Glomerular visceral epithelial cell (primary cell): ENCODE measurements around the gene KLK1.
"Not testable (repeated sequence)": the region's sequence is repeated elsewhere in the genome, so short reads cannot be mapped to it uniquely, and the experiment has no call there.

Experiments
- DNase-seq: peaks from one replicate; pipeline ENCODE4 v3.0.0-alpha.2; 2016; ENCODE audit errors: extremely low spot score

The KLK1 gene

DNA sequence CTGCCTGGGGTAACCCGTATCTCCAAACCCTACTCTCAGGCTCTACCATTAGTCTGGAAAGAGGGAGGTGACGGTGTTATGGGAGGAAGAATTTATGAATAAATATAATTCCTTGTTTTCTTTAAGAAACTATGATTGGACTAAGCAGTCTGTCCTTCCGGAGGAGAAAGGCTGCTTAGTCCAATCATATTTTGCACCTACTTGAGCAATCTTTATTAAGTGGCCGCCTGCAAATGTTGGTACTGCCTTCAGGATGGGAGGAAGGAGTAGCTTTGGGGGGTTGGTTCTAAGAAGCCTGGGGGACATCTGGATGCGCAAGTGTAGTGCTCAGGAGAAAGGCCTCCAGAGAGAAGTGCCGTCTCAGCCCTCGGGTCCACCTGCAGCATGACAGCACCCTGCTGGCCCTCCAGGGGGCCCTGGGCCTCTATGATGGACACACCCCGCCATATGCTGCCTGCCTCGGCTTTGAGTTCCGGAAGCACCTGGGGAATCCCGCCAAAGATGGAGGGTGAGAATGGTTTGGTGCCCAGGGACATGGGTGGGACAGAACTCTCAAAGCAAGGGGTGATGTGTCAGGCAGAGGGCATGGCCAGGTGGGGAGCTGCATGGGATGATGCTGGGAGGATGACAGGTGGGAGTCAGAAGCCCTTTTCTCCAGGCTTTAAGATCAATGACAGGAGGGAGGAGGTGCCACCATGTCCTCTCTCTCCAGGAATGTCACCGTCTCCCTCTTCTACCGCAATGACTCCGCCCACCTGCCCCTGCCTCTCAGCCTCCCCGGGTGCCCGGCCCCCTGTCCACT is 29.3 kb downstream of the KLK1 start:
- DNase-seq = peak; percentile 60

- DNase-seq = peak; percentile 31
These were observed 30.0 kb downstream of the KLK1 start for GRCh38 chr19:50793558-50794065.

- DNase-seq = peak; percentile 18
These were observed 31.0 kb downstream of the KLK1 start for GRCh38 chr19:50792272-50793250.

DNA sequence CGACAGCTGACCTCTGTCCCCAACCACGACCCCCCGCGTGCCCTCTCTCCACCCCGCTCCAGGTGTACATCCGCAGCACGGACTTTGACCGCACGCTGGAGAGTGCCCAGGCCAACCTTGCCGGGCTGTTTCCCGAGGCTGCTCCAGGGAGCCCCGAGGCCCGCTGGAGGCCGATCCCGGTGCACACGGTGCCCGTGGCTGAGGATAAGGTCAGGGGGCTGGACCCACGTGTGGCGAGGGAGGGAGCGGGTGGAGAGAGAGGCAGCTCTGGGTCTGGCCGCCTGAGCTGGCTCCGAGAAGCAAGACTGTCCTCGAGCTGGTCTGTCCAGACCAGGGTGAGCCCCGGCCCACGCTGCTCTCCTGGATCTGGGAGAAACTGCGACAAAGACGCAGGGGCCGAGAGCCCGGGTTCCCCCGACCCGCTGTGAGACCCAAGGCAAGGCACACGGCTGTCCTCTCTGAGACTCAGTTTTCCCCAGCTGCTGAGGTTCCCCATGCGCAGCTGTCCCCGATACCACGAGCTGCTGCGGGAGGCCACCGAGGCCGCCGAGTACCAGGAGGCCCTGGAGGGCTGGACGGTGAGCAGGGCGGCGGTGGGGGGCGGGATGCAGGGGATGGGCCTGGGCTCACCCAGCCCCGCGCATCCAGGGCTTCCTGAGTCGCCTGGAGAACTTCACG is 31.9 kb downstream of the KLK1 start:
- no peak for DNase-seq

DNA sequence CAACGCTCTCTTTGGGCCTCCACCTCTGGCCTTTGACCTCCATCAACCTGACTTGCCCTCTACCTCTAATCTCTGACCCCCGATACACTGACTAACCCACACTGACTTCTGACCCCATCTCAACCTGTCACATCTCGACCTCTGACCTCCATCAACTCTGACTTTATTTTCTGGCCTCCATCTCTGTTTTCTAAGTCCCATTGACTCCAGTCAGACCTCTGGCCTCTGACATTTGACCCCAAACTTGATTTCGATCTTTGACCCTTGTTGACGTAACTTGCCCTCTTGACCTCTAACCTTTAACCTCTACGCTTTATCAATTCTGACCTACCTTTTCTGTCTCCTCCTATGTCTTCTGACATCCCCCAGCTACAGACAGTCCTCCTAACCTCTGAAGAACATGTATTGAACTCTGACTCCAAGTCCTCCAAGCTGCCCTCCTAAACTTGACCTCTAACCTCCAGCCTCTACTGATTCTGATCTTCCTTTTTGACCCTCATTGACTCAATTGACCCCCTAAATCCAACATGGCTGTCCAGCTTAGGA is 32.6 kb downstream of the KLK1 start:
- DNase-seq = no peak

DNA sequence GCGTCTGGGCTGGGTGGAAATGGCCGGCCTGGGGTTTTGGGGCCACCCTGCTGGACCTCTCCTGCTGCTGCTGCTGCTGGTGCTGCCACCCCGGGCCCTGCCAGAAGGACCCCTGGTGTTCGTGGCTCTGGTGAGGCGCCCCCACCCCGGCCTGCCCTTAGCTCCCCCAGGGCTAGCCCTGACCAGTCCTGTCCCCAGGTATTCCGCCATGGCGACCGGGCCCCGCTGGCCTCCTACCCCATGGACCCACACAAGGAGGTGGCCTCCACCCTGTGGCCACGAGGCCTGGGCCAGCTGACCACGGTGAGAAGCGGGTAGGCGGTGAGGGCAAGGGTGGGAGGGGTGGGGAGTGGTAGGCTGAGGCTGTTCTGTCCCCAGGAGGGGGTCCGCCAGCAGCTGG is 33.2 kb downstream of the KLK1 start, which contains the start of gene ACP4:
TSS of gene ACP4 (plus strand) at position 20 of the 400 bp plus-strand sequence. CDS start at position 20, 0 bp downstream.
- no peak for DNase-seq

- DNase-seq = no peak
These were observed 38.3 kb downstream of the KLK1 start for GRCh38 chr19:50785329-50785728.

GRCh38 chr19:50784710-50785109 is 38.9 kb downstream of the KLK1 start:
- no peak for DNase-seq

DNA sequence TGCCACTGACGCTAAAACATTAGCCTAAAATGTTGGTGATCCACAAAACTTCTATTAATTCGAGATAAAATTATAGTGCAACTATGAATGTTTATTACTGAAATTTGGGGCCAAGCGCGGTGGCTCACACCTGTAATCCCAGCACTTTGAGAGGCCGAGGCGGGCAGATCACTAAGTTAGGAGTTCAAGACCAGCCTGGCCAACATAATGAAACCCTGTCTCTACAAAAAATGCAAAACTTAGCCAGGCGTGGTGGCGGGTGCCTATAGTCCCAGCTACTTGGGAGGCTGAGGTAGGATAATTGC is 39.8 kb downstream of the KLK1 start:
- DNase-seq = not testable (repeated sequence)

DNA sequence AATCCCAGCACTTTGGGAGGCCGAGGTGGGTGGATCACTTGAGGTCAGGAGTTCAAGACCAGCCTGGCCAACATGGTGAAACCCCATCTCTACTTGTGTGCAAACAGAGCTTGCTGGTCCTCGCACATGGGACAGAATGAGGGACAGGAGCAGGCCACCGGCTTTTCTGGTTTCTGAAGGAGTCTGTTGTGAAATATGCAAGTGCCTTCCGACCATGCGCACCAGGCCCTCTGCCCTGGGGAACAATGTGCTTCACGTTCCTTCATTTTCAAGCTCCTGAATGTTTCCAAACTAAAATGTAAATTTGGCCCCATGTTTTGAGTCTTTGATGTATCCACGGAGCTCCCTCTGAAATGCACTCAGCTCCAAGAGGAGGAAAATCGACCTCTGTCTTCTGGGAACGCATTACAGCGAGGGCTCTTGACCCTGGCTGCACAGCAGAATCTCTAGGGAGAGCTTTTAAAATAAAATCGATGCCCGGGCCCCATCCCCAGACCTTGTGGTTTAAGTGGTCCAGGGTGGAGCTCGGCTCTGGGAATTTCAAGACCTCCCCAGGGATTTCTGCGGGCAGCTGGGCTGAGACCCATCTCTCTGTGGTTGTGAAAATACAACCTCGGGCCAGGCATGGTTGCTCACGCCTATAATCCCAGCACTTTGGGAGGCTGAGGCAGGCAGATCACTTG is 42.7 kb downstream of the KLK1 start:
- no peak for DNase-seq

GRCh38 chr19:50779504-50780457 is 43.8 kb downstream of the KLK1 start:
- no peak for DNase-seq

GRCh38 chr19:50778906-50779430 is 44.6 kb downstream of the KLK1 start:
- no peak for DNase-seq

- no peak for DNase-seq
These were observed 45.7 kb downstream of the KLK1 start for GRCh38 chr19:50777830-50778303.

DNA sequence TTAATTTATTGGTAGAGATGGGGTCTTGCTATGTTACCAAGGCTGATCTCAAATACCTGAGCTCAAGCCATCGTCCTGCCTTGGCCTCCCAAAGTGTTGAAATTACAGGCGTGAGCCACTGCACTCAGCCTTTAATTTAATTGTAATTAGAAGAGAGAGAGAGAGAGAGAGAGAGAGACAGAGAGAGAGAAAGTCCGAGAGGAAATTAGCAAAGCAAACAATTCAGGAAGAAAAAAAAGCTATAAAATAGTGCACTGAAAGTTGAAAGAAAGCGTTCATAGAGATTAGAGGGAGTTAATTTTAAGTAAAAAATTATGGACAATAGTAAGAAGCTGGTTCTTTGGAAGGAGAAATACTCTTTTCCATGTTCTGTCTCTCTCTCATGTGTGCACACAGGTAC is 46.3 kb downstream of the KLK1 start:
- DNase-seq = no peak

GRCh38 chr19:50776131-50776530 is 47.5 kb downstream of the KLK1 start:
- DNase-seq = no peak

- not testable (repeated sequence) for DNase-seq
These were observed 50.1 kb downstream of the KLK1 start for GRCh38 chr19:50773454-50773853.

DNA sequence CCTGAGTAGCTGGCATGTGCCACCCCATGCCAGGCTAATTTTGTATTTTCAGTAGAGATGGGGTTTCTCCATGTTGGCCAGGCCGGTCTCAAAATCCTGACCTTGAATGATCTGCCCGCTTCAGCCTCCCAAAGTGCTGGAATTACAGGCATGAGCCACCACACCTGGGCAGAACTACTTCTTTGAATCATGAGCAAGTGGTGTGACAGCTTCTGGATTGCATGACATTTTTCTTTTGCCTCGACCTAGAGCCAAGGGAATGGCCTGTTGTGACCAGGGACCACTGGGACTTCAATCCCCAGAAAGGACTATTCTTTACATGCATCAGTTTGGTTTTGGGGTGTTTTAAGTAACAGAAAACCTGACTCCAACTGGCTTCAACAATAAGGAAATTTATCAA is 50.7 kb downstream of the KLK1 start:
- DNase-seq = not testable (repeated sequence)

DNA sequence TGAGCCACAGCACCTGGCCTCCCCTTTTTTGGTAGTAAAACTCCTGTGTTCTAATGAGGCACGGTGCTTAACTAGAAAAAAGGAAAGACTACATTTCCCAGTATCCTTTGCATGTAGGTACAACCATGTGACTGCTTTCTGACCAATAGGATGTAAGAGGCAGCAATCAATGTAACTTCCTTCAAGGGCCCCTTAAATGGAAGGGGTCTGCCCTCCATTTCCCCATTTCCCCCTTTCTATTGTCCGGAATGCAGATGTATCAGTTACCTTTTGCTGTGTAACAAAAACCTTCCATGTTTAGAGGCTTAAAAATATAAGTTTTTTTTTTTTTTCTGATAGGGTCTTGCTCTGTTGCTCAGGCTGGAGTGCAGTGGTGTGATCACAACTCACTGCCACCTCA is 51.1 kb downstream of the KLK1 start:
- no peak for DNase-seq

GRCh38 chr19:50770888-50771287 is 52.7 kb downstream of the KLK1 start:
- no peak for DNase-seq
